NCI-H2196 treated with DMSO at 0.1 percent for 48 hours (cell line): ENCODE data around the gene SCUBE1.

ENCODE experiments used
- DNase-seq: peaks from one replicate; lab custom pipeline; 2025; ENCODE audit not compliant: unreplicated experiment; lab: John Stamatoyannopoulos, UW

The SCUBE1 gene

GRCh38 chr22:43303166-43303565, 40.0 kb downstream of the SCUBE1 start:
- no peak for DNase-seq

GRCh38 chr22:43302531-43303041, 40.6 kb downstream of the SCUBE1 start:
- no peak for DNase-seq

GRCh38 chr22:43301866-43302265, 41.3 kb downstream of the SCUBE1 start:
- DNase-seq, result no peak

GRCh38 chr22:43300891-43301676, 42.1 kb downstream of the SCUBE1 start:
- no peak for DNase-seq

GRCh38 chr22:43299736-43300135, 43.4 kb downstream of the SCUBE1 start:
- DNase-seq, result no peak

GRCh38 chr22:43298062-43298801, 44.9 kb downstream of the SCUBE1 start:
- no peak for DNase-seq

- DNase-seq, result no peak
Observed at GRCh38 chr22:43297270-43298061, 45.7 kb downstream of the SCUBE1 start.

- no peak for DNase-seq
Observed at GRCh38 chr22:43296276-43296902, 46.8 kb downstream of the SCUBE1 start.

GRCh38 chr22:43295660-43296059, 47.5 kb downstream of the SCUBE1 start:
- DNase-seq, result no peak

- no peak for DNase-seq
Observed at GRCh38 chr22:43295173-43295572, 48.0 kb downstream of the SCUBE1 start.

- DNase-seq, result peak; percentile 92
Observed at GRCh38 chr22:43293655-43294392, 49.3 kb downstream of the SCUBE1 start.

- DNase-seq, result peak; percentile 53
Observed at GRCh38 chr22:43293259-43293654, 49.9 kb downstream of the SCUBE1 start.

GRCh38 chr22:43292630-43293018, 50.5 kb downstream of the SCUBE1 start:
- DNase-seq, result peak; percentile 20

GRCh38 chr22:43291381-43291780, 51.8 kb downstream of the SCUBE1 start:
- no peak for DNase-seq

- DNase-seq, result no peak
Observed at GRCh38 chr22:43289976-43290721, 53.0 kb downstream of the SCUBE1 start.

- DNase-seq, result no peak
Observed at GRCh38 chr22:43289531-43289963, 53.6 kb downstream of the SCUBE1 start.

GRCh38 chr22:43288807-43289420, 54.3 kb downstream of the SCUBE1 start:
- no peak for DNase-seq

- no peak for DNase-seq
Observed at GRCh38 chr22:43288378-43288777, 54.8 kb downstream of the SCUBE1 start.

- DNase-seq, result no peak
Observed at GRCh38 chr22:43287441-43287840, 55.7 kb downstream of the SCUBE1 start.
